ENCODE data around the gene COL15A1. TPM values are rescaled to one million over a fixed set of nuclear protein-coding genes. Genes with fewer than 3 reads are reported as not detected.

Gene COL15A1
- polyA plus RNA-seq, 1 donor (not counting 4 experiments of a cell fraction or from before 2014, with no cell fraction given), result not detected

- no peak overlapping the region for H2AFZ ChIP-seq (ENCODE audit: control insufficient read depth, low read length)
- H3K9me1 ChIP-seq (ENCODE audit: control insufficient read depth, extremely low read depth, insufficient read depth, low read length), result peaks cover 2% of the 10 kb centered on the region
- no peak overlapping the region for H3K9ac ChIP-seq (ENCODE audit: control insufficient read depth, extremely low read depth, insufficient read depth, low read length)
- peak overlapping the region; percentile 2 for H3K4me2 ChIP-seq (ENCODE audit: control insufficient read depth, extremely low read depth, insufficient read depth, low read depth, low read length)
- dilution Hi-C loops (cut with MboI; ENCODE audit: extremely low pct_ligation_motif_present, low sequenced_read_pairs), result no loop called here
- no peaks in the 10 kb centered on the region for H3K27me3 ChIP-seq (ENCODE audit: control insufficient read depth, extremely low read depth, insufficient read depth, low read length)
- no peaks in the 10 kb centered on the region for H3K9me3 ChIP-seq (ENCODE audit: control insufficient read depth, low read depth, low read length)
- TF ChIP-seq EZH2 (IDR thresholded peaks at IDR 0.05; ENCODE audit: low read length) (no peak), CTCF (optimal IDR thresholded peaks at IDR 0.05 in 1 of 3, IDR thresholded peaks at IDR 0.05 in 1 of 3, conservative IDR thresholded peaks at IDR 0.05 in 1 of 3; ENCODE audit: extremely low read depth in 1 of 3, insufficient read depth in 2 of 3, low read length in 3 of 3) (no peak)
- H3K79me2 ChIP-seq (ENCODE audit: control insufficient read depth, insufficient read depth, low read length), result no peaks in the 10 kb centered on the region
- H3K4me3 ChIP-seq (ENCODE audit: control insufficient read depth in 2 of 3, extremely low read depth in 1 of 3, insufficient read depth in 2 of 3, low read depth in 1 of 3, low read length in 3 of 3), result no peak overlapping the region
- peak; percentile 75 for DNase-seq (ENCODE audit: low read depth, low spot score)
- peak; percentile 75 for FAIRE-seq
- H3K27ac ChIP-seq (ENCODE audit: control insufficient read depth, insufficient read depth, low read length), result peak overlapping the region; percentile 45
- no peaks in the 10 kb centered on the region for H4K20me1 ChIP-seq (ENCODE audit: control insufficient read depth, extremely low read depth, insufficient read depth, low read length)
- H3K36me3 ChIP-seq (ENCODE audit: control insufficient read depth in 2 of 2, extremely low read depth in 1 of 2, insufficient read depth in 2 of 2, low read length in 2 of 2), result no peaks in the 10 kb centered on the region
- H3K4me1 ChIP-seq (ENCODE audit: control insufficient read depth, extremely low read depth, insufficient read depth, low read length), result peaks cover 17% of the 10 kb centered on the region
Measured at GRCh38 chr9:99019510-99020331, 76.0 kb downstream of the COL15A1 start.

- Histone ChIP-seq H3K4me1 (ENCODE audit: control insufficient read depth, extremely low read depth, insufficient read depth, low read length) (peaks cover 17% of the 10 kb centered on the region), H3K36me3 (ENCODE audit: control insufficient read depth in 2 of 2, extremely low read depth in 1 of 2, insufficient read depth in 2 of 2, low read length in 2 of 2) (no peaks in the 10 kb centered on the region), H4K20me1 (ENCODE audit: control insufficient read depth, extremely low read depth, insufficient read depth, low read length) (no peaks in the 10 kb centered on the region), H3K27me3 (ENCODE audit: control insufficient read depth, extremely low read depth, insufficient read depth, low read length) (no peaks in the 10 kb centered on the region), H2AFZ (ENCODE audit: control insufficient read depth, low read length) (no peak overlapping the region), H3K9me1 (ENCODE audit: control insufficient read depth, extremely low read depth, insufficient read depth, low read length) (peaks cover 2% of the 10 kb centered on the region), H3K9me3 (ENCODE audit: control insufficient read depth, low read depth, low read length) (no peaks in the 10 kb centered on the region), H3K4me2 (ENCODE audit: control insufficient read depth, extremely low read depth, insufficient read depth, low read depth, low read length) (no peak overlapping the region), H3K79me2 (ENCODE audit: control insufficient read depth, insufficient read depth, low read length) (no peaks in the 10 kb centered on the region), H3K9ac (ENCODE audit: control insufficient read depth, extremely low read depth, insufficient read depth, low read length) (no peak overlapping the region), H3K4me3 (ENCODE audit: control insufficient read depth in 2 of 3, extremely low read depth in 1 of 3, insufficient read depth in 2 of 3, low read depth in 1 of 3, low read length in 3 of 3) (no peak overlapping the region), H3K27ac (ENCODE audit: control insufficient read depth, insufficient read depth, low read length) (peak overlapping the region; percentile 45)
- FAIRE-seq (no peak), DNase-seq (ENCODE audit: low read depth, low spot score) (no peak)
- TF ChIP-seq EZH2 (IDR thresholded peaks at IDR 0.05; ENCODE audit: low read length) (no peak), CTCF (optimal IDR thresholded peaks at IDR 0.05 in 1 of 3, IDR thresholded peaks at IDR 0.05 in 1 of 3, conservative IDR thresholded peaks at IDR 0.05 in 1 of 3; ENCODE audit: extremely low read depth in 1 of 3, insufficient read depth in 2 of 3, low read length in 3 of 3) (no peak)
- dilution Hi-C loops (cut with MboI; ENCODE audit: extremely low pct_ligation_motif_present, low sequenced_read_pairs), result no loop called here
Measured at GRCh38 chr9:99020786-99021436, 77.2 kb downstream of the COL15A1 start.
